ENCODE results near the gene PPT1.

PPT1 gene

GRCh38 chr1:40073062-40073461, 24.0 kb downstream of the PPT1 start:
- ATAC-seq (no peak), DNase-seq (ENCODE audit: low spot score in 2 of 2) (no peak)
- H3K9me3 Mint-ChIP-seq: no peaks in the 10 kb centered on the region
- H3K4me3 Mint-ChIP-seq: no peak overlapping the region
- peak overlapping the region; percentile 64 for H3K27ac Mint-ChIP-seq
- H3K36me3 Mint-ChIP-seq: peaks cover 100% of the 10 kb centered on the region
- H3K4me1 Mint-ChIP-seq: no peaks in the 10 kb centered on the region

DNA sequence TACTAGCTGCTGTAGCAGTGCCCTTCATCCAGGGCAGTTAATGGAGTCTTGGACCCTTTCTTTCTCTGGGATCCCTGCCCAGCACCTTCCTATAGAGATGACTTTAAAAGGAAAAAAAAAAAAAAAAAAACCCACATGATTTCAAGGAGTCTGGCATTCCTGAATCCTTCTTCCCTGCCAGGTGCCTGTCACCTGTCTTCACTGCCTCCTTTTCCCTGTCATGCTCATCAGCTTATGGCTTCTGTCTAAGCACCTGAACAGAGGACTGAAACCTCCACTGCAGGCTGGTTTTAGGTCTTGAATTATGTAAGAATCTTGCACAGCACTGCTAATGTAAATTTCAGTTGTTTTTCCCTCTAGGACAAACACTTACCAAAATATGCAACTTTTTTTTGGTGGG, 24.9 kb downstream of the PPT1 start:
- H3K4me1 Mint-ChIP-seq: peaks cover 3% of the 10 kb centered on the region
- DNase-seq (ENCODE audit: low spot score in 2 of 2) (no peak), ATAC-seq (no peak)
- H3K9me3 Mint-ChIP-seq: no peaks in the 10 kb centered on the region
- H3K27ac Mint-ChIP-seq: peak overlapping the region; percentile 70
- no peak overlapping the region for H3K4me3 Mint-ChIP-seq
- H3K36me3 Mint-ChIP-seq: peaks cover 100% of the 10 kb centered on the region

GRCh38 chr1:40067851-40068250, 29.2 kb downstream of the PPT1 start:
- Mint-ChIP-seq H3K4me3 (no peak overlapping the region), H3K9me3 (no peaks in the 10 kb centered on the region), H3K27ac (peak overlapping the region; percentile 92)

GRCh38 chr1:40067023-40067422, 30.0 kb downstream of the PPT1 start:
- Mint-ChIP-seq H3K4me1 (peaks cover 40% of the 10 kb centered on the region), H3K9me3 (no peaks in the 10 kb centered on the region), H3K36me3 (peaks cover 100% of the 10 kb centered on the region), H3K27ac (peak overlapping the region; percentile 92), H3K4me3 (no peak overlapping the region)
- DNase-seq (ENCODE audit: low spot score in 2 of 2) (no peak), ATAC-seq (no peak)

More at GRCh38 chr1:40067851-40068250, 29.2 kb downstream of the PPT1 start:
- Mint-ChIP-seq H3K4me1 (peaks cover 39% of the 10 kb centered on the region), H3K36me3 (peaks cover 100% of the 10 kb centered on the region)
- ATAC-seq: no peak
- no peak for DNase-seq (ENCODE audit: low spot score in 2 of 2)

DNA sequence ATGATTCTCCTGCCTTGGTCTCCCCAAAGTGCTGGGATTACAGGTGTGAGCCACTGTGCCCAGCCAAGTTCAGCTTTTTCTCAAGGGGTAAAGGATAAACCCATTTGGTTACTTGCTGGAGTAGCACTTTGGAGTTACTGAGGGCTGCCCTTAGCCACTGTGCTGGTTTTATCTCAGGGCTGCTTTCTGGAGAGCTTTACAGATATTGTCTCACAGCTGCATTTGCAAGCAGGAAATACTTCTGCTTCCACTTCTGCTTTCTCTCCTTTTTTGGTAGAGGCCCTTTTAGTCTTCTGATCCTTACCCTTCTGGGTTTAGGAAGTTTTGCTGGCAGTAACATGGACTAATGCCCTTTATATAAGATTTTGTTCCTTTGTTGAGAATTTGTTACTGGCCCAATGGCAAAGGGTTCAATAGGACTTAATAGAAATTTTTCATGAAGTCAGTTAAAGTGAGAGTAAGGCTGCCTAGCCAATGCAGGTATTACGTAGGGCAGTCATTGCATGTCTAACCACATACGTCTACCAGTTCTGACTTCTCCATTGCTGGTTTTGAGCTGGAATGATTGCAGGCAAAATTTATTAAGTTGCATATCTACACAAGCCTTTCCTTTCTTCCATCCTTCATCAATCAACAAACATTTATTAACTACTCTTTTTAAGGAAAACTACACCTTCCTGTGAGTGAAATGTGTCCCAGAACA, 32.1 kb downstream of the PPT1 start:
- Mint-ChIP-seq H3K9me3 (no peaks in the 10 kb centered on the region), H3K27ac (peak overlapping the region; percentile 92), H3K36me3 (peaks cover 100% of the 10 kb centered on the region), H3K4me1 (peaks cover 60% of the 10 kb centered on the region), H3K4me3 (no peak overlapping the region)
- ATAC-seq (no peak), DNase-seq (ENCODE audit: low spot score in 2 of 2) (no peak)

- Mint-ChIP-seq H3K36me3 (peaks cover 94% of the 10 kb centered on the region), H3K4me1 (peaks cover 86% of the 10 kb centered on the region), H3K27ac (peak overlapping the region; percentile 61), H3K4me3 (peak overlapping the region; percentile 59), H3K9me3 (no peaks in the 10 kb centered on the region)
- DNase-seq (ENCODE audit: low spot score in 2 of 2) (no peak), ATAC-seq (no peak)
Observed at GRCh38 chr1:40059960-40060750, 36.9 kb downstream of the PPT1 start.

DNA sequence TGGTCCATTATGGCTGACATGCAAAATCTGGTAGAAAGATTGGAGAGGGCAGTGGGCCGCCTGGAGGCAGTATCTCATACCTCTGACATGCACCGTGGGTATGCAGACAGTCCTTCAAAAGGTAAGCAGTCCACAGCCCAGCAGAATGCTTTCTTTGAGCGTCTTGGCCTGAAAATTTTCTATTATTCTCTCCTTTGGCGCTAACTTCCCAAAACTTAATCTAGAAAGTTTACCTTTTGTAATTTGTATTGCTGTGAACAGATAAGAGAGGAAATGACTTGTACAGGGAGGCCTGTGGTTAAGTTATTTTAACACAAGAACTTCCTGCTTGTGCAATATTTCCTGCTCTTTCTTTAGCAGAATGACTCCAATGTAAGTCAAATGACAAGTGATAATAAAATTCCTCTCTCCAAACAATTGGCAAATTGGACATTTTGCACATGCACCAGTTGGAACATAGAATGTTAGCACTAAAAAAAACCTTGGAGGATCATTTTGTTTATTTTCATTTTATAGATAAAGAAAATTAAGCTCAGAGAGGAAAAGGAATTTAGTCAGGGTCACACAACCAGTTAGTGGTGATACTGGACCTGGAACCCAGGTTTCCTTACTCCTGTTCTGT, 37.6 kb downstream of the PPT1 start:
- Mint-ChIP-seq H3K4me1 (peaks cover 86% of the 10 kb centered on the region), H3K9me3 (no peaks in the 10 kb centered on the region), H3K36me3 (peaks cover 92% of the 10 kb centered on the region), H3K4me3 (peak overlapping the region; percentile 59), H3K27ac (peak overlapping the region; percentile 61)
- ATAC-seq (peak; percentile 76), DNase-seq (ENCODE audit: low spot score in 2 of 2) (no peak)

DNA sequence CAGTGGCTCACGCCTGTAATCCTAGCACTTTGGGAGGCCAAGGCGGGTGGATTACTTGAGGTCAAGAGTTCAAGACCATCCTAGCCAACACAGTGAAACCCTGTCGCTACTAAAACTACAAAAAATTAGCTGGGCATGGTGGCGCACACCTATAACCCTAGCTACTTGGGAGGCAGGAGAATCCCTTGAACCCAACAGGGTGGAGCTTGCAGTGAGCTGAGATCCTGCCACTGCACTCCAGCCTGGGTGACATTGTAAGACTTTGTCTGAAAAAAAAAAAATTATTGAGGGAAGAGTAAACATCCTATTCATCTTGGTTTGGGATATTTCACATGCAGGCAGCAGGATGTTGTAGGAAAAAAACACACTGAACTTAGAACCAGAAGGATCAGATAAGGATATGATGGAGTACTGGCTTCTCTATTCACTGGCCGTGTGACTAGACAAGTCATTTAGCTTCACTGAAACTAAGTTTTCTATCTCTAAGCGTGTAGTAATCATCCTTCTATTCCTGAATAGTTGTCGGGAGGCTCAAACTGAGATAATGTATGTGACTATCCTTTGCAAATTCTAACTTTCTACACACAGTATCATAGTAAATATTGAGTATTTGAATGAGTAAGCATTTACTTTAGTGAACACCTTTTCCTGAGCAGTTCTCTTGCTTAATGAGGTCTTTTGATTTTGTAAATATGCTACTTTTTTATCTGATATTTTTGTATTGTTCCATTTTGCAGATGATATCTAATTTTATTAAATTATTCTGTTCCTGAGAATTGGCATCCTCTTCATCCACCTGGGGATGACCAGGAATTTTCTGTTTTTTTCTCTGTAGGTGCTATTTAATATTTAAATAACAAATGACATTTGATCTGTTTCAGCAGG, 38.4 kb downstream of the PPT1 start:
- ATAC-seq (peak; percentile 80), DNase-seq (ENCODE audit: low spot score in 2 of 2) (no peak)
- Mint-ChIP-seq H3K9me3 (no peaks in the 10 kb centered on the region), H3K4me3 (peak overlapping the region; percentile 59), H3K27ac (peak overlapping the region; percentile 61), H3K36me3 (peaks cover 91% of the 10 kb centered on the region), H3K4me1 (peaks cover 86% of the 10 kb centered on the region)

- DNase-seq (ENCODE audit: low spot score in 2 of 2) (no peak), ATAC-seq (no peak)
- H3K36me3 Mint-ChIP-seq: peaks cover 91% of the 10 kb centered on the region
- H3K4me1 Mint-ChIP-seq: peaks cover 88% of the 10 kb centered on the region
- peak overlapping the region; percentile 61 for H3K27ac Mint-ChIP-seq
- no peaks in the 10 kb centered on the region for H3K9me3 Mint-ChIP-seq
- peak overlapping the region; percentile 59 for H3K4me3 Mint-ChIP-seq
Observed at GRCh38 chr1:40058097-40058452, 39.0 kb downstream of the PPT1 start.

- Mint-ChIP-seq H3K9me3 (no peaks in the 10 kb centered on the region), H3K4me3 (no peak overlapping the region), H3K36me3 (peaks cover 90% of the 10 kb centered on the region), H3K27ac (peak overlapping the region; percentile 61), H3K4me1 (peaks cover 93% of the 10 kb centered on the region)
- no peak for DNase-seq (ENCODE audit: low spot score in 2 of 2)
- no peak for ATAC-seq
Observed at GRCh38 chr1:40057310-40058030, 39.6 kb downstream of the PPT1 start.

DNA sequence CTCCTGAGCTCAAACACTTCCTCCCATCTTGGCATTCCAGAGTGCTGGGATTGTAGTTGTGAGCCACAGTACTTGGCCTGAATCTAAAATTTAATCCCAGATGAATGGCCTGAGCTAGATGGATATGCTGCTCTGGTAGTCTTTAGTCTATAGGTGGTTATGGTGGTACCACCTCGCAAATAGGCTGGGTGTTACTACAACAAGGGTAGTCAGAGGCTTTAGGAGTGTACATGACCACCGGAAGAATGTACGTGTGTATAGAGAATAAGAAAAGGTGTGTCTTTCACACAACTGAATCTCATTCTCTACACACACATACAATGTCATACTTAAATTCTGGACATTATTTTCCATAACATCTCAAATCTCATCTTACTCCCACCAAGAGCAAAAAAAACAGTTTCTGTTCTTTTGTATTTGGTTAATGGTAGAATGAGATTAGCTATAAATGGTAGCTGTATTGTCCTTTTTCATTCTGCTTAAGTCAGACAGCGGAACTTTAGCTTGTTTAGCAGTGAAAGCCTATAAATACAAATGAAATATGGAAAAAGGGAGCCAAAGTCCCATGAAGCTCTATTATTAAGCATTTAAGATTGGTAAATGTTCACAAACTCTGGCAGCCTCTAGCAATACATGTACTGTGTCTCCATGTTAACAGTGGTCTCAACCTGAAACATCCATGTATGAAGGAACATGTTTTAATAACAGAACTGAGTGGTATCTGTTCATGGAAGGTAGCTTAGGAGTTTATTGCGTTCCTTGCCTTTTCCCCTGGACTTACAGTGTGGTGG, 40.3 kb downstream of the PPT1 start:
- Mint-ChIP-seq H3K4me1 (peaks cover 94% of the 10 kb centered on the region), H3K27ac (peak overlapping the region; percentile 61), H3K9me3 (no peaks in the 10 kb centered on the region), H3K4me3 (peak overlapping the region; percentile 7), H3K36me3 (peaks cover 90% of the 10 kb centered on the region)
- DNase-seq (ENCODE audit: low spot score in 2 of 2) (no peak), ATAC-seq (peak; percentile 51)

DNA sequence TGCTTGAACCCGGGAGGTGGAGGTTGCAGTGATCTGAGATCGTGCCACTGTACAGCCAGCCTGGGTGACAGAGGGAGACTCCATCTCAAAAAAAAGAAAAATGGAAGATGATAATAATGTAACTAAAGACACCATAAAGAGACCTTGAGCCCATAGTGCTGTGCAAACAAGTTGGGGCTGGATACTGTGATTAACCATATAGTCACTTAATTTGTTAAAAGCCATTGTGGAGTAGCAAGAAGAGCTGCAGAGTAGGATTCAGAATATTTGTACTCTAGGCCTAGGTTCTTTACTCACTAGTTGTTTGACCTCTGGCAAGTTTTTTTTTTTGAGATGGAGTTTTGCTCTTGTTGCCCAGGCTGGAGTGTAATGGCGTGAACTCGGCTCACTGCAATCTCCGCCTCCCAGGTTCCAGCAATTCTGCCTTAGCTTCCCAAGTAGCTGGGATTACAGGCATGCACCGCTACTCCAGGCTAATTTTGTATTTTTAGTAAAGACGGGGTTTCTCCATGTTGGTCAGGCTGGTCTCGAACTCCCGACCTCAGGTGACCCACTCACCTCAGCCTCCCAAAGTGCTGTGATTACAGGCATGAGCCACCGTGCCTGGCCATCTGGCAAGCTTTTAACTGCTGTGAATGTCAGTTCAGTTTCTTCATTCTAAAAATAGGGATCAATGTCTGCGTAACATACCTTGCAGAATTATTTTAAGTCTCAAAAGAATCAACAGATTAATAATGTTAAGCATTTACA, 43.7 kb downstream of the PPT1 start:
- no peak overlapping the region for H3K4me3 Mint-ChIP-seq
- peak overlapping the region; percentile 37 for H3K27ac Mint-ChIP-seq
- peaks cover 90% of the 10 kb centered on the region for H3K4me1 Mint-ChIP-seq
- ATAC-seq (no peak), DNase-seq (ENCODE audit: low spot score in 2 of 2) (no peak)
- no peaks in the 10 kb centered on the region for H3K9me3 Mint-ChIP-seq
- peaks cover 90% of the 10 kb centered on the region for H3K36me3 Mint-ChIP-seq

GRCh38 chr1:40050863-40051262, 46.2 kb downstream of the PPT1 start:
- H3K36me3 Mint-ChIP-seq: peaks cover 96% of the 10 kb centered on the region
- peak overlapping the region; percentile 86 for H3K27ac Mint-ChIP-seq
- ATAC-seq (no peak), DNase-seq (ENCODE audit: low spot score in 2 of 2) (no peak)
- peak overlapping the region; percentile 32 for H3K4me3 Mint-ChIP-seq
- no peaks in the 10 kb centered on the region for H3K9me3 Mint-ChIP-seq
- H3K4me1 Mint-ChIP-seq: peaks cover 81% of the 10 kb centered on the region
